Right renal cortex interstitium (tissue), 3 donors: ENCODE data around the gene THBS3. TPM values are rescaled to one million over a fixed set of nuclear protein-coding genes. Genes with fewer than 3 reads are reported as not detected.
"Not testable (repeated sequence)": the region's sequence is repeated elsewhere in the genome, so short reads cannot be mapped to it uniquely, and the experiment has no call there.

Experiments
- DNase-seq, 3 donors: peaks; one replicate each; pipeline ENCODE4 v3.0.0-alpha.2; 2013; ENCODE audit warnings: low read depth in 3 of 3, low spot score in 2 of 3
- polyA plus RNA-seq, 3 donors: library from polyadenylated mRNA; unstranded; fragments of 120-200 nt; gene quantifications; one replicate each; pipeline ENCODE4 v1.2.1, GENCODE V29; 2013; ENCODE audit not compliant: insufficient read length in 3 of 3

Gene THBS3
- polyA plus RNA-seq: 10 to 100 TPM; 29.3 to 34.9 (median 31.9) TPM

DNA sequence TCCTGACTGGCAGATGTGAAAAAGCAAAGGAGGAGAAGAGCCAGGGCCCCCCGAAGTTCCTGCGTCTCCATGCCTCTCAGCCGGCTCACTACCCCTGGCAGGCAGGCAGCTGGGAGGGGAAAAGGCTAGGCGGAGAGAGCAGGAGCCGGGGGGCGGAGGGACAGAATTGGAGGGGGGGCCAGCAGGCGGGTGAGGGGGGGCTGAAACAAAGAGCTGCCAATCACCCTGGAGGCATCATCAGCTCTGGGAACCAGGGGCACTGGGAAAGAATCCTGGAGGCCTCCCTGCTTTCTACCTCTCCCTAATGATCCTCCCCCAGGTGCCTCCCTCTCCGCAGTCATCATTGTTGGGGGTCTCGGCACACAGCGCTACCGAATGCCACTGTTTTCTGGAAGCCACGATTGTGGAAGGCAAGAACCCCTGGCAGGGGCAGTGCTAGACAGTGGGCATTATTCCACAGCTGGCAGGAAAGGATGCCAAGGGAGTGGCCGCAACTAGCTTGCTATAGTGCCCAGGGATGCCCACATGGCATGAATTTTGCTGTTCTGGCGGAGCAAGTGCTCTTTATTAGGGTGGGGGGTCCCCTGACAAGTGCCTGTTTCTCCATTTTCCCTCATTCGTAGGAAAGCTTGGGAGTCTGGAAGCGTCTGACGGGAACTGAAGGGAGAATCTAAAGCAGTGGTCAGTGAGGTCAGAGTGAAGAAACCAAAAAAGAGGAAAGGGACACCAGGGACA lies at the start of gene THBS3:
TSS of gene THBS3 (minus strand) at position 92 of the 735 bp plus-strand sequence. CDS start at position 71, 21 bp downstream.
- no peak for DNase-seq

DNA sequence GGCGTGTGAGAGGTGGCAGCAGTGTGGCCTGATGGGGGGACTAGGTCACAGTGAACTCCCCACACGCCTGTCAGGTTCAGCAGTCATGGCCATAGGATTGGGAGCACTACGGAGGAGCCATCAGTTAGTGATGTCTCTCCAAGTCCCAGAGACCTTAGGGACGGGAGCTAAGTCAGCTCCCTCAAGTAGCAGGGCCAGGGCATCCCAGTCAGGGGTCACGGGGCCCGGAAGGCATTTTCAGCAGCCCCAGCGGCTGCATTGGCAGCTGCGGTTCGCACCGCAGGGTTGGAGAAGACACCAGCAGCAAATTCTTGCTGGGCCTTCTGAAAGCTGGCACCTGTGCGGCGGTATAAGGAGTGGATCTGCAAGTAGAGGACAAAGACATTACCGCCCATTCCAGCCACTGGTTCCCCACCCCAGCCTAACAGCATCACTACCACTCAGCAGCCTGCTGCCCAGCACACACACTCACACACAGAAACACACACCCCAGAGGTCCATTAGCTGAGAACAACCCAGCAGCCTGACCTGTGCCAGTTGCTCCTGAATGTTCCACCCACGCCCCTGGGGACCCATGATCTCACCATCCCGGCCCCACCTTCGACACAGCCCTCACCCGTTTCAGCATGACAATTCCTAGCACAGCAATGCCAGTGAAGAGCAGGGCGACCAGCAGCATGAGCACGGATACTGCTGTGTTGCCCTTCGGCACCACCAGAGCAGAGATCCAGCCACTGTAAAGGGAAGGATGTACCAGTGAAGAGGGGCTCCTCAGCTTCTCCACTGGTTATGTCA lies 48.6 kb upstream of the THBS3 start:
- DNase-seq: no peak

DNA sequence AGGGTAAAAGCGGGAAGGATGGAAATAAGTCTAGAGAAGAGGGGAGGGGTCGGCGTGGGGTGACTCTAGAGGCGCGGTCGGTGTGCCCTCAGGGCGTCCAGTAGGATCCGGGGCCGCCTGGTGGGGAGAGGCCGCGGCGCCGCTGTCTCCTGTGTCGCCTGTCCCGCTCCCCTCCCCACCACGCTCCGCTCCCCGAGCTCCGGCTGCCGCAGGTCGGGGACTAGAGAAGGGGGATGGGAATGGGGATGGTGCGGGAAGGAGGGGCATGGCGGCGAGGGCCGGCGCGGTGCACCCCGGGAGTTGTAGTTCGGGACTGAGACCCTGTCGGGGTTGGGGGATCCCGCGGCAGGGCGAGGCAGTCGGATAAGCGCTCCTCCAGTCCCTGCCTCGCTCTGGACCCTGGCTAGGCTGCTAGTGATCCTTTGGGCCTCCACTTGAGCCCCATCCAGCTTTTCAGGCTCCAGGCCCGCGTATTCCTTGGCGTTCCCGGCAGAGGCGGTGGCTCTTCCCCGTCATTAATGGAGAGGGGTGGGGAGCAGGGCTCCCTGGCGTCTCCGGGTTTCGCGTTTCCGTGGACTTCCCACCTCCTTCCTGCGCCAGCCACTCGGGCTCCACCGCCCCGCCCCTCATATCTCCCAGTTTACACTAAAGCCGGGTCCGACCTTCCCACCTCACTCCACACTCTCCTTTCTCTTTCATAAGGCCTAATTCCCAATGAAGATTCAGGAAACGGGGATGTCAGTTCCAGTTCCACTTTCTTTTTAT lies 47.7 kb upstream of the THBS3 start, which contains the start of gene ENTREP3:
TSS of gene ENTREP3 (minus strand) at position 241 of the 765 bp plus-strand sequence. CDS start 606 bp downstream, outside the sequence.
- peak in 1 of 3 donors; percentile 82 for DNase-seq

DNA sequence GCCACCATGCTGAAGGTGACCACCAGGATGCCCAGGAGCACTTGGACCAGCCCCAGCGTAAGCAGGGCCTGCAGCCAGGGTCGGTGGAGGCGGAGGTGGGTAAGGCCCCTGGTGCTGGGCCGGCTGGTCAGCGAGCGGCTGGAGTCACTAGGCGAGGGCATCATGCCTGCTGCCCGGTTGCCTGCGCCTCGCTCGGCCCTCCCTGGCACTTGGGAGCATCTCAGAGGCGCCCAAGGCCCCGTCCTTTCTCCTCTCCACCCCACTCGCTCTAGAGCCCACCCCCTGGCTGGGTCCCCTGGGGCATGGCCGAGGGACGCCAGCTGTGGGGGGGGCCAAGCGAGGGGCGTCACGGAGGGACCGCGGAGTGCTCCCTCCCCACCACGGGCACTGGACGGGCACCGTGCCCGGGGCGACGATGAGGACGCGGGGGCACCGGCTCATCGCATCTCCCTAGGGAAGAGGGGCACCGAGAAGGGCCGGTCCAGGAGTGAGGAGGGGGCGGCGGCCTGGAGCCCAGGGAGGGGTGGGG lies 47.1 kb upstream of the THBS3 start:
- no peak for DNase-seq

DNA sequence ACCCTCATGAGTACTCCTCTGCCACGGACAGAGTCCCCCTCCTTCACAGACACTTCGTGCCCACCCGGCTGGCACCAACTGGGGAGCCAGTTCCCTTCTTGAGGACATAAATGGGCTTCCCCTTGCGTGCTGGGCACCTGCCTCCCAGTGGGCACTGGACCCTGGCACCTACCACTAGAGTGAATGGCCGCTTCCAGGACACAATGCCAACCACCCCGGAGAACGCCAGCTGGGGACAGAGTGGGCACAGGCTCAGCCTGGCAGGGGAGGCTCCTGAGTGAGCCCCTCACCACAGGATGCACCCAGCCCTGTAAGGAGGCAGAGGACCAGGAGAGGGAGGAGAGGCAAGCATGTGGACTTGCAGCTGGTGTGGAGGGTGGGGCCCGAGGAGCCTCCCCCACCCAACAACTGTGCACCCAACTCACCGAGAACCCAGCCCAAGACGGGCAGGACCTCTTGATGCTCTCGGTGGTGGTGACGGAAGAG lies 46.6 kb upstream of the THBS3 start:
- DNase-seq: no peak

DNA sequence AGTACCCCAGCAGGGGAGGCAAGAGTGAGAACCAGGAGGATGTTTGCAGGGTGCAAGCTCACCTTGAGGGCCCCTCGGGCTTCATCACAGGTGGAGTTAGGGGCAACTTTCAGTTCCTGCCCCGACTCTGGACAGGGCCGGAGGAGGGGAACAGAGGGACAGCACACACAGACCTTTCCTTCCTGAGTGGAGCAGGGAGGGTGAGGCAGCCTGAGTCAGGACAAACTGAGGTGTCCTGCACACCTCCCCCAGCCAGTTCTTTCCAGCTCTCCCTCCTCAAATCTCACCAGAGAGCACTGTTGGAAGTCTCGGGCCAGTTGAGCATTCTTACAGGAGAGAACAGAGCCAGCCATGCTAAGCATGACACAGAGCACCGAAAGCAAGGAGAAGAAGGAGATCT lies 46.1 kb upstream of the THBS3 start:
- DNase-seq: no peak

DNA sequence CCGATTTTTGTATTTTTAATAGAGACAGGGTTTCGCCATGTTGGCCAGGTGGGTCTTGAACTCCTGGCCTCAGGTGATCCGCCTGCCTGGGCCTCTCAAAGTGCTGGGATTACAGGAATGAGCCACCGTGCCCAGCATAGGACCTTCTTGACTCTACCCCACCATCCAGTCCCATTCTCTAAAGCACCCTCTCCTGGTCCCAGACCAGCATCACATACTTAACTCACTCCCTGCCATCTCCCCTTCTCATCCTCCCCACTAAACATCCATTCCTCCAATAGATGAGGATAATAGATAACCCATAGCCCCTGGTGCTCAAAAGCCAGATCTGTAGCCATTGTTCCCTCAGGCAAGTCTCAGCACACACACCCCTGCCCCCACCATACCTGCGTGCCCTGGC lies 45.5 kb upstream of the THBS3 start:
- DNase-seq: no peak

DNA sequence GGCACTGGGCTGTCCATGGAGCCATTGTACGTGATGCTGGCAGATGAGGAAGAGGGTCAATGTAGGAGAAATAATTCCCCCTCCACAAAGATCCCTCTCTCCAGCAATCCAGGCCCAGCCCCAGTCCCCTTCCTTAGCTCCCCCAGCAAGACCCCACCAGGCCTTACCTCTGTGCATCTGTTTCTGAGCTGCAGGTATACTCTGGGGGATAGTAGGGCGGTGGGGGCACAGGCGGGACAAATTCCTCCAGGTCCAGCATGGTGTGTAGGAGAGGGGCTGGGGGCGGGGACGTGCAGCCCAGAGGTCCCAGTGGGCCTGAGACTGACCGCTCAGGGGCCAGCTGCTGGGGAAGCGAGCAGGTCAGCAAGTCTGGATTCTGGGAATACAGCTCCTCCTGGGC lies 43.9 kb upstream of the THBS3 start:
- DNase-seq: no peak

DNA sequence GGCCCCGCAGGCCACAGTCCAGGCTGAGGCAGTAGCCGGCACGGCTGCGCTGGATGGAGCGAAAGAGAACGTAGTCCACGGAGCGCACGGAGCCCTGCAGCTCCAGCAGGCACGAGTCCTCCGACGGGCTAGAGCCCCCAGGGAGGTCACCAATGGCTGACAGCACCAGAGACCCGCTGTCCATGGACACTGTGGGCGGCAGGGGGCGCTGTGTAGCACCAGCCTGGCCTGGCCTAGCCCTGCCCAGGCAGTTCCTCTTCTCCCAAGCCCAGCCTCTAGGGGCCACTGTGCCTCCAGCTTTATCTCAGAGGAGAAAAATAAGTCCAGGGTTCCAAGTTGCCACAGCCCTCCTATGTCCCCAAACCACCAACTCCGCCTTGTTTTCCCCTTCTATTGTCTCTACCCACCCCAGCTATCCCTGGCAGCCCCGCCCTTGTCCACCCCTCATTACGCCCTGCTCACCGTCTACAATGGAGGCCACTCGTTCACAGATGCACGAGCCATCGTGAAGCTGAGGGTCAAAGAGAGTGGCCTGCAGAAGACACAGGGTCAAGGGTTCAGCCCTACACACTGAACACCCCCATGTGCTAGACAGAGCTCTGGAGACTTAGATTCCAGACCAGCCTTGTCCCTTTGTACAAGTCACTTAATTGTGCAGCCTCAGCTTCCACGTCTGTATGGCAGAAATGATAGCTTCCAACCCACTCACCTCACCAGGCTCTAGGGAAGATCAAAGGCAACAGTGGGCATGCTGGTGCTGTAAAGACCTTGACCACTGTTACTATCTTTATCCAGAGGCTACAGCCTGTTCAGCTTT lies 43.1 kb upstream of the THBS3 start:
- DNase-seq: peak in 2 of 3 donors; percentile 81 to 88

DNA sequence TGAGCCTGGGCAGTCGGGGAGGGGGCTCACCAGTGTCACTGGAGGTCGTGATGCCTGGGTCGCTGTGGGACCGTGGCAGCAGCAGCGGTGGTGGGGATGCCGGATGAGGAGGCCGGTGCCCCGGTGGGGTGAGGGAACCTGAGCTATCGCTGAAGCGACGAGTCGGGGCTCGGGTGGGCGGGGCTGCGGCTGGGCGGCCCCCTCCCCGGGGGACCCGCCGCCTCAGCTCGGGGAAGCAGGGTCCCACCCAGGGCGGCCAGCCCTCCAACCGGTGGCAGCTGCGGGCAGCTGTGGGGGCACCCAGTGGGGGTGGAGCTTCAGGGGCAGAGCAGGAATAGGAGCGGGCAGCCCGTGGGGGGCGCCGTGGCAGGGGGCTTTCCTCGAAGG lies 42.5 kb upstream of the THBS3 start:
- no peak for DNase-seq

DNA sequence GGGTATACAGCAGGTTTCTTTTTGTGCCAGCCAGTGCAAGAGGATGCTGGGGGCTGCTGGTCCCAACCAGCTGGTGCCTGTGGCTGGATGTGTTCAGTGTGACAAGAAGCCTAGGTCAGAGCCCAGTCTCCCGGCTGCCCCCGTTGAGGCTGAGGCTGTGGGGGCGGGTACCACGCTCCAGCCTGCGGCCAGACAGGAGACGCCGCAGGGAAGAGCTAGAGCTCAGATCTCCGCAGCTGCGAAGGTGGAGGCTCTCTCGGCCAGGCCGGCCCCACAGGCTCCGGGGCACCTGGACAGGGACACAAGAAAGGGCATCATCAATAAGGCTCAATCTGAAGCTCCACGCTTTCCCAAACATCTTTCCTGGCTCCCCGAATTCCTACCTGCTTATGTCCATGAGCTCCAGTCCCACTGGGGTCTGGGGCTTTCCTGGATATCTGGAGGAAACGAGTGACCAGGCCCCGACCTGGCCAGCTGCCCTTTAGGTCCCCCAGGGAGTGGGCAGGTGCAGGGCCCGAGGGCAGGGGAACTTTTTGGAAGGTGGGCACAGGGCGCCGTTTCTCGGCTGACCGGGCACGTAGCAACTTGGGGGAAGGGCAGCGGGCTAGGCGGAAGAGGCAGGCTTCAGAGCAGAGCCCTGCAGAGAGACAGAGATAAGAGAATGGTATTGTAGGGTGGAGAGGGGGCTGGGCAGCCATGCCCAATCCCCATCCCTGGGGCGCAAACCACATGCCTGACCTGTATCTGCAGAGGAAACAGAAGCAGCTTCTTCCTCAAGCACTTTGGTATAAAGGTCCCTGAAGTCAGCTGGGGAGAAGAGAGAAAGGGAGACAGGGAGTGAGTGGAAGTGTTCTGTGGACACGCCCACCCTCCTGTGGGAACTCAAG lies 40.2 kb upstream of the THBS3 start:
- no peak for DNase-seq

DNA sequence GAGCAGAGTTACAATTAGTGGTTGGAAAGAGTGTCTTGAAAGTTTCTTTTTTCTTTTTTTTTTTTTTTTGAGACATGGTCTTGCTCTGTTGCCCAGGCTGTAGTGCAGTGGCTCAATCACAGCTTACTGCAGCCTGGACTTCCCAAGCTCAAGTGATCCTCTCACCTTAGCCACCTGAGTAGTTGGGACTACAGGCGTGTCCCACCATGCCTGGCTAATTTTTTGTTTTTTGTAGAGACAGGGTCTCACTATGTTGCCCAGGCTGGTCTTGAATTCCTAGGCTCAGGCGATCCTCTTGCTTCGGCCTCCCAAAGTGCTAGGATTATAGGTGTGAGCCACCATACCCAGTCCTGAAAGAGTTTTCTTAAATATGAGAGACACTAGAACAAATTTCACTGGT lies 39.1 kb upstream of the THBS3 start:
- not testable (repeated sequence) for DNase-seq

DNA sequence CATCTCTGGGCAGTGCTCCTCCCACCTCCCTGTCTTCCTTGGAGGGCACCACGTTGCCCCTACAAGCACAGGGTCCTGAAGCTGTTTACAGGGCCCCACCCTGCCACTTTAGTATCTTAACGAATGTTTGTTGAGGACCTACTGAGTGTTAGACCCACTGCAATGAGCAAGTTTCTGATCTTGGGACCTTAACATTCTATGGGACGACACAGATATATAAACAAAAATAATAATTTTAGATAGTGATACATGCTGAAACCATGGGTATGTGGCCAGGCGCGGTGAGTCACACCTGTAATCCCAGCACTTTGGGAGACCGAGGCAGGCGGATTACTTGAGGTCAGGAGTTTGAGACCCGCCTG lies 37.4 kb upstream of the THBS3 start:
- no peak for DNase-seq

DNA sequence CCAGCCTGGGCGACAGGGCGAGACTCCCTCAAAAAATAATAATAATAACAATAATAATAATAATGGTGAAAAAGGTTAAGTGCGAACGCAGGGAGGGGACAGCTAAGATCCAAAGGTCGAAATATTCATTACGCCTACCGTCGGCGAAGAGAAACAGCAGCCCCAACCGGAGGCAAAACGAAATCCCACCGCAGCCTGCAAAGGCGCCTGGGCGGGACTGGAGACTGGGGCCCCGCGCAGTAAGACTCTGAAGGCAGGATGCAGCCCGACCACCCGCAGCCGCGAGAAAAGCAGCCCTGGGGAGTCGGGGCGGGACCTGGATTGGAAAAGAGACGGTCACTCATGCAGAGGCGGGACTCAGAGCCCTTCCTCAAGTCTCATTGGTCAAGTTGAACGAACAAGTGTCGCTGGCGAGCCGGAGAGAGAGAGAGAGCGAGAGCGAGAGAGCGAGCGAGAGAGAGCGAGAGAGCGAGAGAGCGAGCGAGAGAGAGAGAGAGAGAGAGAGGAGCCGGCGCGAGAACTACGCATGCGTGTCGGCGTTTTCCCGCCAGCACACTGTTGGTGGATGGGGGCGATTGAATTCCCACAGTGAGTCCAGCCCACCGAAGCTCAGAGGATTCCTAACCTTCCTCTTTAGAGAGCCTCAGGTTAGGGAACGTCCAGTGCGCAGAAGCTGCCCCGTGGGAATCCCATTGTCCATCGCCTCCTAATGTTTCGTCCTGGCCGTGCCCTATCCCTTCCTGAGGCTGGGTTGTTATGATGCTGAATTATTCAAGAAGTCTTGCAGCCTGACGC lies 36.9 kb upstream of the THBS3 start:
- peak; percentile 93 to 99 (median 98) for DNase-seq

DNA sequence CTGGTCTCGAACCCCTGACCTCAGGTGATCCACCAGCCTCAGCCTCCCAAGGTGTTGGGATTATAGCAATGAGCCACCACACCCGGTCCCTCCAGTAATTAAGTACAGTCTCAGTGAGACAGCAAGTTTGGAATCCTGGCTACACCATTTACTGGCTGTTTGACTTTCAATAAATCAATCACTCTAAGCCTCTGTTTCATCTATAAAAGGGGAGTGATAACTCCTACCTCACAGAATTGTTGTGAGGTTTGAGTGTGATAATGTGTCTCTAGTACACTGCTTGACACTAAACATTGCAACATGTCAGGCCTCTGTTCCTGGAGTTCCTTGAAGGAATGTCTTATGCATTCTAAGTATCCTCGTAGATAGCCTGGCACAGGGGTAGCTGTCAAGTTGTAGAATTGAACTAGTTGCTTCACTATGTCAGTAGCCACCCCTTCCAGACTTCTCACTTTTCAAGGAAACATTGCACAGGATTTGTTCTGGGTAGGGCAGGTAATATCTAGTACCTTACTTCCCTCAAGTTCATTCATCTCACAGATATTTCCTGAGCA lies 35.2 kb upstream of the THBS3 start:
- DNase-seq: no peak

DNA sequence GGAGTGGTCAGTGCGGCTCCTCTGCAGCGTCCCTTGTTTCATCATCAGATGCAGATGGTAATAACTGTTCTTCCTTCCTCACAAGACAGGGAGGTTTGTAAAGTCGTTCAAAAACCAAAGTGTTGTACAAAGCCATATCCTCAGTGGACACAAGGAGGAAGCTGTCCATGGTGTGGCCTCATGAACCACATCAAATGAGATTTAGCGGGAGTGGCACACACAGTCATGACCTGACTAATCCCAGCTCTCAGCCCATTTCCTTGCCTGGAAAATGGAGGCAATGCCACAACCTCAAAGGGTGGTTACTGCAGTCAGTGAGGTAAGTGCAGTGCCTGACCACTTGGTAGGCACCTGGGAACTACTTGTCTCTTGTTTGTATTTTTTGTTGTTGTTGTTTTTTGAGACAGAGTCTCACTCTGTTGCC lies 34.2 kb upstream of the THBS3 start:
- no peak for DNase-seq

DNA sequence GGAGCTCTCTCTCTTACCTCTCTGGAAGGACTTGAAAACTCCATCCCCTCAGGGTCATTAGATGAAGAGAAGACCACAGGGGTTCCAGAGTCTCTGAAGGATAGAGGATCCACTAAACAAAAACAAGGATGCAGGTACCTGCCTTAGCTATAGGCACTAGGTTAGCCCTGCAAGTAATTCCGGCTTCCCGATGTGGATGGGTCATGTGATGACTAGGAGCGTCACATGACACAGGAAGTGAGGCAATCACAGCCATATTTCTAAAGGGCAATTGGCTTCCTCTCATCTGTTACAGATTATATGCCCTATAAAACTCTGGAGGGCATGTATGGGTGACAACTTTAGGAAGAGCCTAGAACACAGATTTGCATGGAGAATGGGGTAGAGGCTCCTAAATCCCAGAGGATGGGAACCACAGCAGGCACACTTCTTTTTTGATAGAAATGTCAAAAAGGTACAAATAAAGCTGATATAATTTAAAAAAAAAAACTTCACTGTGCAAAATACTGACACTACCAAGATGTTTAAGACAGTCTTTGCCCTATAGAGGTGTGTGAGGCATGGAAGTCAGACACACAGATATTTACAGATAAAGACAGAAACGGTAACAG lies 33.5 kb upstream of the THBS3 start:
- no peak for DNase-seq
